HG03196 (cell line): ENCODE data around the gene KRTAP10-2.
"Not testable (repeated sequence)": the region's sequence is repeated elsewhere in the genome, so short reads cannot be mapped to it uniquely, and the experiment has no call there.

Experiments
- ATAC-seq: cut with Tn5 transposase; IDR thresholded peaks from one replicate; pipeline ENCODE4 v1.9.1; 2021; ENCODE audit not compliant: unreplicated experiment

Gene KRTAP10-2

GRCh38 chr21:44568261-44568660 is 17.0 kb upstream of the KRTAP10-2 start:
- no peak for ATAC-seq

DNA sequence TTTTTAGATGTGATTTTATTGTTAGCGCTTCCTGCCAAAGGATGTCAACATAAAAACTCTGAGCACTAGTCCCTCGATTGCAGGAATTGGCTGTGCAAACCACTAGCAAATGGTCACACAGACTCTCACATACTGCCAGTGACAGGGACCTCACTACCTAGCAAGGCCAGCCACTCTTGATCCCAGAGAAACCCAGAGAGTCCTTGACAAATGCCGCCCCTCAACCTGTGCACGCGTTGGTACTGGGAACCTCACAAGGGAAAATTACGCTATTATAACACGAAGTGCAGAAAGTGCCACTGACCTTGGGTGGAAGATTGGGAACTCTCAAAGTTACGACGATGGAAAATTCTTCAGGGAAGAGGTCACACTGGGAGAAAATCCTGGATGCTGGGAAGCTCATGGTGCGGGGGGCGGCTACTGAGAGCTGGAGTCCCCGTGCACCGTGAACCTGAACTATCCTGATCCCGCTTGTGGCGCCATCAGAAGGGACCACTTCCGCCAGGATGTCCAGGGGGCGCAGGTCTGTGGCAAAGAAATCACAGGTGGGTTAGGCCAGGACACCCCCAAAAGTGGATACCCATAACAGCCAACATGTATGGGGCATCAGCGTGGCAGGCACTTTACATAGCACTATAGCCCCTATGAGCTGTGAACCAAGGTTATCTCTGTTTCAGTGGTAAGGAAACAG is 16.3 kb upstream of the KRTAP10-2 start:
- no peak for ATAC-seq

DNA sequence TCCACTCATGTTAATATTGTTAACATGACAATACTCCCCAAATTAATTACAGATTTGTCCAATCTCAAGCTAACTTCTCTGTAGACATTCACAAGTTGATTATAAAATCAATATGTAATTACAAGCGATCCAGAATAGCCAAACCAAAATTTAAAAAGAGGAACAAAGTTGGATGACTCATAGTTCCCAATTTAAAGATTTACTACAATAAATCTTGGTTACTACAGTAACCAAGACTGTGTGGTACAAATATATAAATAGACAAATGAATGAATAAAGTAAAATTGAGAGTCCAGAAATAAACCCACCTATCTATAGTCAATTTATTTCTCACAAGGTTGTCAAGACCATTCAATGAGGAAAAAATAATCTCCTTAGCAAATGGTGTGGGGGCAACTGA is 15.1 kb upstream of the KRTAP10-2 start:
- no peak for ATAC-seq

GRCh38 chr21:44564886-44565598 is 13.7 kb upstream of the KRTAP10-2 start:
- ATAC-seq: no peak

GRCh38 chr21:44564099-44564498 is 12.8 kb upstream of the KRTAP10-2 start:
- ATAC-seq: no peak

DNA sequence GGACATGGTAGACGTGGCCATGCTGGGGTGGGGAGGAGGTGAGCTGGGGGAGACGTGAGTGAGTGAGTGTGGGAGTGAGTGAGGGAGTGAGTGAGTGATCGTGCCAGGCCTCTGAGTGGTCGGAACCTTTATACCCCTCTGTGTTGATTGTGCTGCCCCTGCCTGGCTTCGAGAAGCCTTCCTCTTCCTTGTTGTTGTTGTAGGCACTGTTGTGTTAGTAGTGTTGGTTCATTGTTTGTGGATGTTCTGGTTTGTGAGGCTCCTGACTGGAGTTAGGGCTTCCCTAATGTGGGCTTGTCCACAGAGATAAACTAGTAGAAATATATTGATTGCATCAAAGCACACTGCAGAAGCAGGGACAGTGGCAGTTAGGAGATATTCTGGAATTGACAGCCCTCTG is 7.4 kb upstream of the KRTAP10-2 start, which contains the start of gene KRTAP10-3:
Gene KRTAP10-3, minus strand, starts transcription at position 101 of the 400 bp plus-strand sequence. Its CDS starts 80 bp downstream, at position 21.
- no peak for ATAC-seq

- not testable (repeated sequence) for ATAC-seq
These were observed 7.0 kb upstream of the KRTAP10-2 start for GRCh38 chr21:44558329-44558675.

GRCh38 chr21:44557491-44558328 is 6.4 kb upstream of the KRTAP10-2 start:
- no peak for ATAC-seq

DNA sequence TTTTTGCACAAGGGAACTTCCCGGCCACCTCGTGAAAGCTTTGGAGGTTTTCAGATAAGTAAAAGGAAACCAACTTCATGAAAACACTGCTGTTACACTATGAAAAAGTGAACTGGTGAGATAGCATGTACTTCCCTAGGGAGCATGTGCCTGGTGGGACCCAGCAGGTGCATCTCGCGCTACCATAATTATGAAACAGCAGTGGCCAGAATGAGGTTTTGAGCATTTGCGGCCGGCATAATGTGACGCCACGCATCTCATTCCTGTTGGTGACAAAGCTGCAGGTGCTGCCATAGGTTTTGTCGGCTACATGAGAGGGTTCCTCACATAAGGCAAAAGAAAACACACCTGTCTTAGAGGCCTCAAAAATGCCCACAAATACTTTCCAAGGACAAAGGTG is 5.6 kb upstream of the KRTAP10-2 start:
- ATAC-seq: no peak

DNA sequence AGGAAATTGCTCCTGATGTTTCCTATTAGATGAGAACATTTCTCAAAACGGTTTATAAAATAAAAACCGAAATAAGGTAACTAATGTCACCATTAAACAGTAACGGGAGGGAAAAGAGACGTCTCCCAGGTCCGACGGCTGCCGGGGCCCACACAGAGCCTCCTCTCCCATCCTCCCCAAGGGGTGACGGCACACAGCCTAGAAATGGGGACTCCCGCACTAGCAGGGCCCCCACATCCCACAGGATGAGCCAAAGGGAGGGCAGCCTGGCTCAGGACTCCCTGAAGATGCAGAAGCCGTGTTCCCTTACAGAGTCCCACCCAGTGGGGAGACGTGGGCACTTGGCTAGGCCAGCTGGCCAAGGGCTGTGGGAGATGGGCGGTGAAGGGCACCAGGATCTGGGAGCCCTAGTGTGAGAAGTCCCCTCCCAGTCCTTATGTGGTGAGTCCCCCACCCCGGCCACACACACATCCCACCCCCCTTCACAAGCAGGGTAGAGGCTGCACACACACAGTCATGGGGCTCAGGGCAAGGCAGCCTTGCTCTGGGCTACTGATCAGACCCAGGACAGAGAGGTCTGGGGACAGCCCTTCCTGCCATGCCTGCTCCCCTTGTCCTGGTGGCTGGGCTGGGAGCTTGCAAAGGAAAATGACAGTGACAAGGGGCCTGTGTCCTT is 4.0 kb upstream of the KRTAP10-2 start:
- no peak for ATAC-seq

DNA sequence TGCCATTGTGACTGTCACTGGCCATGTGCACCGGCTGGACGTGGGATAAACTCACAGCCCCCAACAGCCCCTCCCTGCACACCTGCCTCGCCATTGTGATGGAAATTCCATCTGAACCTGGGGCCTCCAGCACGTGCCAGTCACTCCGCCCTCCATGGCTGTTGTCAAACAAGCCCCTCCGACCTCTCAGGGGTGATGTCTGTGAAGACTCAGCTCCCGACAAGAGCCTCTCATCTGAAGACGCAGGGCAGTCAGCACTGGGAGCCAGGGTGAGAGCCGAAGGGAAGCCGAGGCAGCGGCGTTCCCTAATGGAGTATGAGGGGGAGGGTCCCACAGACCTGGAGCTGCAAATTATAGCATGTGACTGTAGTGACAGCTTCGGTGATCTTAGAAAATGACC is 1.4 kb upstream of the KRTAP10-2 start:
- no peak for ATAC-seq

- no peak for ATAC-seq
These were observed 831 bp upstream of the KRTAP10-2 start for GRCh38 chr21:44552136-44552535.

DNA sequence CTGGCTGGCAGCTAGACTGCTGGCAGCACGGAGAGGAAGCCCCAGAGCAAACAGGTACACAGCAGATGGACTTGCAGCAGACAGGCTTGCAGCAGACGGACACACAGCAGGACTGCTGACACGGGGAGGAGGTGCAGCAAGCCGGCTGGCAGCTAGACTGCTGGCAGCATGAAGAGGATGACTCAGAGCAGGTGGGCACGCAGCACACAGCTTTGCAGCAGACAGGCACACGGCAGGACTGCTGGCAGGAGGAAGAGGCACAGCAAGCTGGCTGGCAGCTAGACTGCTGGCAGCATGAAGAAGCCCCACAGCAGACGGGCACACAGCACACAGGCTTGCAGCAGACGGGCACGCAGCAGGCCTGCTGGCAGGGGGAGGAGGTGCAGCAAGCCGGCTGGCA is 498 bp downstream of the KRTAP10-2 start:
- ATAC-seq: no peak

DNA sequence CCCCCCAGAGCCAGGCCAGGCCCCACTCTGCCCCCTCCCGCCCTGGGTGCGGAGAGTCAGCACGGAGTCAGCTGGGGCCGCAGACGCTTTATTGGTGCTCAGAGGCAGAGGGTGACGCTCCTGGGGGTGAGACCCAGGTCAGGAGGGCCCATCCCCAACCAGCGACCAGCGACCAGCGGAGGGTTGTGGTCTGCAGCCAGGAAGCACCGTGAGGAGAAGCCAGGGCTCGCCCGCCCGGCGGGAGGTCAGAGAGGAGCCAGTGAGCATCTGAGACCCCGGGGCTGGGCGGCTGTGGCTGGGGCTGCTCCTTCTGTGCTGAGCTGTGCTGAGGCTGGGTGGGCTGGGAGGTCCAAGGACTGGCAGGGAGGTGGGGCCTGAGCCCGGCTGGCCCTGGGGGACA is 1.0 kb downstream of the KRTAP10-2 start:
- ATAC-seq: not testable (repeated sequence)

DNA sequence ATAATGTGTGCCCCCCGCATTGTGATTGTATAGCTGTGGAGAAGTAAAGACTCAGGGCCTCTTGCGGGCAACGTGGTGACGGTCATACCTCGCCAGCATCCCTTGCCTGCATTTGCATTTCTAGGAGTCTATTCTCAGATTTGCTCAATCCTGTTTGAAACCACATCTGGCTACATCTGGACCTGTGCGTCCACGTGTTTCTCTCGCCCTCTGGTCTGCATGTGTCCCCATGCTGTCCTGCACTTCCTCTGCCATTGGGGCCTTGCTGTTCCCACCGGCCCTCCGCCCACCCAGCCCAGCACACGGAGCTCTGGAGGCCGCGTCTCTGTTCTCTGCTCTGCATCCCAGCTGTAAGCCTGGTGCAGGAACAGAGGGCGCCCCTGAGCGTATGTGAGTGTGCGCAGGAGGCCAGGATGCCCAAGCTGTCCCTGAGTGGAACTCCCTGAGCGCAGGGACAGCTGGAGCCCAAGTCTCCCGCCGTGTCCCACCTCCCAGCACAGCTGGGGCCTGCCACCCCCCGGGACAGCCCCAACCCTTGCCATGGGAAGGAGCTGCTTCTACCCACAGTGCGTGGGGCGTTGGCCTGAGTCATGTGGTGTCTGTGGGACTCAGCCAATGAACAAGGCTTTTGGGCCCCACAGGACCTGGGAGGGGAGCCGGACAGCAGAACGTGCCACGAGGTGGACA is 1.6 kb downstream of the KRTAP10-2 start:
- no peak for ATAC-seq

GRCh38 chr21:44548922-44549321 is 2.4 kb downstream of the KRTAP10-2 start:
- no peak for ATAC-seq

DNA sequence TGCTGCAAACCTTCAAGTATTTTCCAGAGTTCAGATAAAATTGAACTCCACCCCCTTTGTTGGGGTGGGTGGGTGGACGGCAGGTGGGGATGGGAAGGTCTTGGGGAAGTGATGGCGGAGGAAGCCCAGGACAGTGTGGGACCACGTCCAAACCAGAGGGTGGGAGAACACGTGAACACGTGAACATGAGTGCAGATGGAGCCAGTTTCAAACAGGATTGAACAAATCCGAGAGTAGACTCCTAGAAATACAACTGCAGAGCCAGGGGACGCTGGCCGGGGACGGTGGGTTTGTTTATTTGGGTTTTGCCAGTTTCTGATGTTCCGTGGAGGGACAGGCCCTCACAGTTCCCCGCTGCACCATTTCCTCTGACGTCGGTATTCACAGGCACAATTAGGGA is 2.9 kb downstream of the KRTAP10-2 start:
- ATAC-seq: no peak

DNA sequence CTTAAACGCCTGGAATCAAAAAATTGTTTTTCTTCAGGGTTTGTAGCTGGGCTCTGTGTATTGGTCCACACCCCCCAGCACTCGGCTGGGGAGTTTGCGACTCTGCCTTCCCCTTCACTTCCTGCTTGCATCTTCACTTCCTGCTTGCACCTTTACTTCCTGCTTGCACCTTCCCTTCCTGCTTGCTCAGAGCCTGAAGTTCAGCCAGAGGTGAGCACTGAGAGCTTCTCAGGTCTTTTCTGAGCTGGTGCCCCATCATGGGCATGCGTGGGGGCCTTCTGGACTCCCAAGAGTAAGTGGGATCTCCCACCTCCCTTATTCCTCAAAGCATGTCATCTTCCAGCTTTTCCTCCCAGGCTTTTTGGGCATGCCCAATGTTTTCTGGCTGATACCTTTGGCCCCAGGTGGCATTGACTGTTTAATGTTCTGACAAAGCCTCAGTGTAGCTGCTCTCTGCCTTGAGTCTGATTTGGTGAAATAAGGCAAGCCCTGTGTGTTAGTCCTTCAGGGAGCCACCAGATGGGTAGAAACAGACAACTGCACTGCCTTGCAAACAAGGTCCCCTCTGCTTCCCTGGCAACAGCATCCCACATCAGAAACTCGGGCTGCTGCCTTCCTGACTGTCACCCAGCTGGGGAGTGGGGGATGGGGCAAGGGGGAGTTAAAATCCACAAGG is 3.5 kb downstream of the KRTAP10-2 start:
- no peak for ATAC-seq

DNA sequence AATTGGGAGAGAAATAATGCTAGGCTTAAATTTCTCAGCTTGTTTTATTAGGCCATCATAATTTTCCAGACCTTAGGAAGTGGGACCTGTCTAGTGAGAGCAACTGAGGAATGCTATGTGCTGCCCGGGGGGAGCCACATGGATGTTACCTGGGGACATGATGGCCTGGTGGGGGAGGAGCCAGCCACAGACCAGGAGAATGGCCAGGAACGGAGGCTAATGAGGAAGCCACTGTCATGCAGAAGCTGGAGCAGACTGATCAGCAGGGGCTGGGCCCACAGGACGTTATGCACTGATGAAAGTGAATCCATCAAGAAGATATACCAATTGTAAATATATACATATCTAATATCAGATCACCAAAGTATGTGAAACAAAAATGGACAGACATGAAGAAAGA is 6.7 kb downstream of the KRTAP10-2 start:
- no peak for ATAC-seq

- no peak for ATAC-seq
These were observed 8.6 kb downstream of the KRTAP10-2 start for GRCh38 chr21:44542716-44543115.
